Ecto neural progenitor cell (in vitro differentiated cells): ENCODE measurements around the gene TMEM121B.

ENCODE experiments used
- DNase-seq: peaks from one replicate; pipeline ENCODE4 v3.0.0-alpha.2; 2018; ENCODE audit warnings: low spot score

The TMEM121B gene

DNA sequence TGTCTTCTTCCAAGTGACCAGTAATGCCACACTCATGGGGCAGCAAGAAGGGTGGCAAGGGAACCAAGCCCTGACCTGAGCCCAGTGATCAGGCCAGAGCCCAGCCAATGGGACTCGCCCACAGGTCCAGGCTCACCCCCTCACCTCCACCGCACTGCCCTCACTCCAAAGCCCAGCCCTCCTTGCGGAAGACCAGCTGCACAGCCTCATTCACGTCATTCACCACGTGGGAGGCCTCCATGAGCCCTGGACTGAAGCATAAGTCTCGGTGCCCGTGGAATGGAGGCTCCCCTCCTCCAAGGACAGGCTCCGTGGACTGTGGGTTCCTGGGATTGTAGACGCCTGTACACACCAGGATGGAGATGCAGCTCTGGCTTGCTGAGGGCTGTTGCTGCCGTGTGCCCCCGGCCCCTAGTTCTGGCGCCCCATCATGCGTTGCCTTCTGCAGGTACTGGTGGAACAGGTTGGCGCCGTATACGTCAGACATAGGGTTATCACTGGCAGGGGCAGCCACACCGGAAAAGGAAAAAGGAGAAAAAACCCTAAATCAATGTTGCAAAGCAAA, 16.8 kb upstream of the TMEM121B start:
- DNase-seq: no peak

DNA sequence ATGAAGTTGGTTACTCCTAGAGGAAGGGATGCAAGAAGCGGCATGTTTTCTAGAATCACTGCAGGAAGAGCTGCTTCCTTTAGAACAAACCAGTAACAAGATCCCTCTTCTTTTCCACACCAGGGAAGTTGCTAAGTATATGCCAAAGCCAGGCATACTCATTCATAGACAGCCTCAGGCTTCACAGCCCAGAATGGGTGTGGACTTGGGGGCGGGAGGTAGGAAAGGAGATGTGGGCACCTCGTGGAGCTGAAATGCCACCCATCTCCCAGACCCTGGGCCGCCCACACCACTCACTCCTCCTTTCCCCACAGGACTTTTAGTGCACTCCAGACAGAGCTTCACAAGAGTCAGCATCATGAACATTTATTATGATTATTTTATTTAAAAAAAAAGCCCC, 16.0 kb upstream of the TMEM121B start:
- DNase-seq: no peak

DNA sequence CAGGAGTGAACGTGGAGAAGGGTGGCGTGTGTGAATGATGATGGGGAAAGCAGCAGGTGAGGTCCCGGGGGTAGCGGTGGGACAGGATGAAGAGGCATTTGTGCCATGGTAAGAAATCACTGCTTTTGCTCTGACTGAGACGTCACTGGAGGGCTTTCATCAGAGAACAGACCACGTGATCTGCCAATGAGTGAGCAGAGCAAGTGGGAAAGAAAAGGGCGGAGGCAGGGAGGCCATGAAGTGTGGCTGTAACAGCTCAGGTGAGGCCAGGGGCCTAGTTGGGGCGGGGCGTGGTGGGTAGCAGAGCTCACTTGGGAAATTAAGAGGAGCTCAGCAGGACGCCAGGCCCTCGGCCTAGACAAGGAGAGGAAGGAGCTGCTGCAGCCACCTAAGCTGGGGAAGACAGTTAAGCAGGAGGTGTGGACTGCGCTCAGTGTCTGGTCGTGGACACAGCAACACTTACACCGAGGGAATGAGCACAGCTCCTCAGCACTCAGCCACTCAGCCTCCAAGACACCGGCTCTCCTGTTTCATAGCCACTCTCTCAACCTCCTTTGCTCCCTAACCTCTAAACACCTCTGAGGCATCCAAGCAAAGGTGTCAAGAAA, 14.1 kb upstream of the TMEM121B start:
- no peak for DNase-seq

DNA sequence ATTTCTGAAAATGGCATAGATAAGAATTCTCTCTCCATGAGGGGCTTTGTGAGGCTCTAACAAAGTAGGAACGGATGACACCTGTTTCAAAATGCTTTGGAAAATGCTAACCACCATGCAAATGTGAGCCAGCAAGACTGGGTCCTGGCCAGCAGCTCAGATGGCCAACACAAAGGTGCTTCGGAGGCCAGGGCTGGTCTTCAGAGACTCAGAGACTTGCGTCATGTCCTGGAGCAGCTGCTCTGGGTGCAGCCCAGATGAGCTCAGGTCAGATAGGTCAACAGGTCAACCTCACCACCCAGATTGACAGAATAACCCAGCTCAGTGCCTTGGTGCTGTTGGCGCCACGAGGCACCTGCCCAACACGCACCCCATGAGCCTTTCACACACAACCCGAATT, 12.0 kb upstream of the TMEM121B start:
- no peak for DNase-seq

DNA sequence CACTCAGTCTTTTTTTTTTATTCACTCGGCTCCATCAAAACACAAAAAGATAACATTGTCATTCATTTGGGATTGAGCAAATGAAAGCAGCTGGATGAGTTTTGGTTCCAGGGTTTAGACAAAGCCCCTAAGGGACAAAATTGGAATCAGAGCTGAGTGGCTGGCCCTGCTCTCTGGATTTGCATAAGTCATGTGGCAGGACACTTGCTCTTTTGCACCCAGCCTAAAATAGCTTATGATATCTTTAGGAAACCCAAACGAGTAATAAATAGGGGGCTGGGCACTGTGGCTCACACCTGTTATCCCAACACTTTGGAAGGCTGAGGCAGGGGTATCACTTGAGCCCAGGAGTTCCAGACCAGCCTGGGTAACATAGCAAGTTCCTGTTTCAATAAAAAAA, 11.0 kb upstream of the TMEM121B start:
- no peak for DNase-seq

DNA sequence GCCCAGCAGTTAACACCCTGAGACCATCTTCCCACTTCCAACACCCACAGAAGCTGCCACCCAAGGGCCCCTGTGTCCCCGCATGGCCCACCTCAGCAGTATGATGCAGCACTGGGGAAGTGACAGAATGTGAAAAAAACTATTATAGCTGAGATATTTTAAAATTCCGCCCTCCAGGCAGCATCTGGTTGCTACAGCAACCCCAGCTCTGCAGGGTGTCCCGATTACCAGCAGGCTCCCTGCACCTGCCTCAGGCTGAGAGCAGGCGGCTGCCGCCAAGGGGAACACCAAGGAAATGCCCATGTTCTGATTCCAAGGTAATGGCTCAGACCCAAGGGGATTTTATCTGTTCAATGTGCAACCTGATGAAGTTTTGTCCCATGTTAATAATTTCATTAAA, 10.5 kb upstream of the TMEM121B start:
- no peak for DNase-seq

DNA sequence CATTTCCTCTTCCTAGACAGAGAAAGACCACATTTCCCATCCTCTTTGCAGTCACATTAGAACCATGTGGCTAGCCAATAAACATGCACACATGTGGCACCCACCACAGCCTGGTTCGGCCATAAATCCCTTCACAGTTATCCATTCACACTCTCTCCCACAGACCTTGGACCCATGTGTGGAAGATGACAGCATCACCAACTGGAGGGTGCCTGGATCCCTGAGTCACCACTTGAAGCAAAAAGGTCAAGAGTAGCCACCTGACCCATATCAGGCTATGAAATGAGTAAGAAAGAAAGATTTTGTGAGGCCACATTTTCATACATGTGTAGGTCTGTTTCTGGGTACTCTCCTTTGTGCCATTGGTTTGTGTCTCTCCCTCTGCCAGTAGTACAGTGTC, 9.0 kb upstream of the TMEM121B start:
- no peak for DNase-seq

DNA sequence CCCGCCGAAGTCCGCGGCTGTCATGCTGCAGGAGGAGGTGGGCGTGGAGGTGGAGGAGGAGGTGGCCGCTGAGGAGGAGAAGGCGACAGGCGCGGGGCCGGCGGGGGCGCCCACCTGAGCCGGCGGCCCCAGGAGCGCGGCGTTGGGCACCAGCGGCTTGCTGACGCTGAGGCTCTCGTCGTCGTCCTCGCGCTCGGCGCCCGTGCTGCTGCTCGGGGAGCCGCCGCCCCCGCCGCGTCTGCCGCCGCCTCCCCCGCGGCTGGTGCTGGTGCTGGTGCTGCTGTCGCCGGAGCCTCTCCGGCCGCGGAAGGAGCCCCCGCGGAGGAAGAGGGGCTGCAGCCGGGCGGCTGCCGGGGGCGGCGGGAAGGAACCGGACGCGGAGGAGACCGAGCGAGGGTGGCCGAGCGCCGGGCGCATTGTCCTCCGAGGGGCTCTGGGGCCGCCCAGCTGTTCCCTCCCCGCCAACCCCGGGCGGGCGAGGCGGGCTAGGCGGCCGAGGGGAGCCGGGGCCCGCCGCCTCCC, 388 bp downstream of the TMEM121B start:
- no peak for DNase-seq

DNA sequence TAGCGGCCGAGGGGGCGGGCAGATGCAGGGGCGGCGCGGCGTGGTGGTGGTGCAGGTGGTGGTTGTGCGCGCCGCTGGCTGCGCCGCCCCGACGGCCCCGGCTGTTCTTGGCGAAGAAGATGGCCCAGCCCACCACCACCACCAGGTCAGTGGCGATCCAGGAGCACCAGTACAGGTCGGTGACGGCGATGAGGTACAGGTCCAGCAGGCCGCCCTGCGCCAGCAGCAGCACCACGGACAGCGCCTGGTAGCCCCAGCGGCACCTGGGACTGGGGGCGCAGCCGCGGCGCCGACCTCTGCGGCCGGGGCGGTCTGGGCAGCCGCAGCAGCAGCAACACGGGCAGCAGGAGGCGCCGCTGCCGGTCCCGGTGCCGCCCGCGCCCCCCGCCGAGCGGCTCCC, 879 bp downstream of the TMEM121B start:
- DNase-seq: peak; percentile 90

DNA sequence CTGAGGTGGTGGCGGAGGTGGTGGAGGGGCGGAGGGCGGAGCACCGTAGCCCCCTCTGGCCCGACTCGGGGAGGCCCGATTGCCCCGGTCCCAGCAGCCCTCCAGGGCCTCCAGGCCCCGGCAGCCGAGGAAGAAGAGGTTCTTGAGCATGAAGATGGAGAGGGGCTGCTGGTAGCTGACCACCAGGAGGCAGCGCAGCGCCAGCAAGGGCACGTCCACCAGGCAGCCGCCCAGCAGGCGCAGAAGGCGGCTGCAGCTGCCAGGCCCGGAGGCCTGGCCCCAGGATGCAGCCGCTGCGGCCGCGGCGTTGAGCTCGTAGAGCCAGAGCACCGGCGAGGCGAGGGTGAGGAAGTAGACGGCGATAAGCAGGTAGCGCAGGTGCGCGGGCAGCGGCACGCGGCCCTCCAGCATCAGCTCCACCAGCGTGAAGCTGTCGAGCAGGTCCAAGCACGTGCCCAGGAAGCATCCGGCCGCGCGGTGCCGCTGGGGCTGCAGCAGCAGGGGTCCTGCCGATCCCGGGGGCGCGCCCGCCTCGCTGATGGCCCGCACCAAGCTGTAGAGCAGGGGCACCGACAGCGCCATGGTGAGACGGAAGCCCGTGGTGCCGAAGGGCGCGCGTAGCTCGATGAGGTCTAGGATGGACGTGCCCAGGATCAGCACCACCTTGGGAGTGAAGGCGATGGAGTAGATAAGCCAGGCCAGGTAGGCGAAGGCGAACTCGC, 1.5 kb downstream of the TMEM121B start:
- DNase-seq: peak; percentile 72

DNA sequence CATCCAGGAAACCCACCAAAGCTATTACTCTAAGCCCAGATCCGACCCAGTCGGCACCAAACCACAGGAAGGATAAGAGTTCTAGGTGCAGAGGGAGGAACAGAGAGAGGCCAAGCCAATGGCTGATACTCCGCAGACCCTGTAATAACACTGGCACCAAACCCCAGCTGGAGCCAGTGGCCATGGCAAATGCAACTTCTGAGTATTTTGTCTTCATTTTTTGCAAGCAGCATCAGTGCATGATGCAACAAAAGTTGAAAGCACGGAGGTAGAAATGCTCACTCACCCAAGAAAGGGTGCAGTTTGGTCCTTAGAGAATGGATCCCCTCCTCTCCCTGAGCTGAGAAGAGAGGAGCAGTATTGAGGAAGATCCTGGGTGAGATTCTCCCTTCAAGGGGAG, 2.8 kb downstream of the TMEM121B start:
- DNase-seq: no peak

DNA sequence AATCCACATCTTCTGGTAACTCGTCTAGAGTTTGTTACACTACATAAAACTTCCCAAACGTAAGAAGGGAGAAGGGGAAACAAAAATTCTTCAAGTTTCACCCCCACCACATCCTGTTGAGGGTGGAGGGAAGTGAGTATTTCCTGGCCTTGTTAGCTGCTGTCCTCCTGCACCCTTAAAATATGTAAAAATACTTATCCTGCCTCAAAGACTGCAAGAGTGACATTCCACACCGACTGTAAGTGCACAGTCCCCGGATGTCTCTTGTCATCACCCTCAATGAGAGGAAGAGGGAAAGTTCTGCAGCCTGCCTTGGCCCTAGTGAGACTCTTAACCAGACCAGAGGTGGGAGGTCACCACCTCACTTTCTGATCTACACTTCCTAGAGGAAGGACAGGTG, 3.3 kb downstream of the TMEM121B start:
- no peak for DNase-seq

DNA sequence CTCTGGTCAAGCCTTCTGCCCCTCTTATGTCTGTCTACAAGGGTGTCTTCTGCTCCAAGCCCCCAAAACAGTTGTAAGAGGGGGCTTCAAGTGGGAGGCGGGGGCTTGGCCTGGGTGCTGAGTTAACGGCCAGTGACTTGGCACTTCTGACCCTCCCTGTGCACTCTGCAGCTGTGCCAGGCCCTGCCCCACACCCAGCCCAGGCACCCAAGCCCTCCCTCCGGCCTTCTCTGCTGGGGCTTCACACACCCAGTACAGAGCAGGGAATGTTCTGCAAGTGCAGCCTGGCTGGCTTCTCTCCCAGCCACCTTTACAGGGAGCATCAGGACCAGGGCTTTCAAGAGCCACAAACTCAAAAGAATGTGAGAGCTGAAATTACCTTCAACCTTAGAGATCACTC, 3.8 kb downstream of the TMEM121B start:
- no peak for DNase-seq

DNA sequence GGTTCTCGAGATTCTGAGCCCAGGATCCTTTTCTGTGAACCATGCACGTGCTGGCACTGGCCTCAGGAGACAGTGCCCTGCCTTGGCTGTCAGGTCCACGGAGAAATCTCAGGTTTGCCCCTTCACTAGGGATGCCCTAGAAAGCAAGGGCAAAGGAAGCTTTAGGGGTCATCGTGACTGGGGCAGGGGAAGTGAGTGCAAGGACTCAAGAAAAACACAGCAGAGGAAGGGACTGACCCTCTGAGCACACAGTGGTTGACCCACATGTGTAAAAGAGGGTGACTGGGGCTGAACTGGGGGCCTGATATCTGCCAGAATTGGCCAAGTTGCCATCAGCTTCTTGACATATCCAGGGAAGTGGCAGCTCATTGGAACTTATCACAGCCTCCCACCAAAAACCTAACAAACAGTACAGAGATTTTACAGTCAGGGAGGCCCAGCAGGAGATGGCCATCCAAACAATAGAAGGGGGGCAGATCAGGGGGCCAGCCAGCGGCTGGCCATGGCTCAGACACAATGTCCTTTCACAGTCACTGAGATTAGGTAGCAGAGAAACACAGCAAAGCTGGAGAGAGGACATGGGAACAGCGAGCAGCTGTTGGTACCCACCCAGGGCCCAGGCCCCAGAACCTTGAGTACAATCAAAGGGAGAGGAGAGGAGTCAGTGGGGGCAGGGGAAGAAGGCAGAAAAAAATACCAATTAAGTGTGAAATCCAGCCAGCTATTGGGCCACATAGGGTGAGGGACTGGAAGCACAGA, 4.4 kb downstream of the TMEM121B start:
- DNase-seq: no peak

DNA sequence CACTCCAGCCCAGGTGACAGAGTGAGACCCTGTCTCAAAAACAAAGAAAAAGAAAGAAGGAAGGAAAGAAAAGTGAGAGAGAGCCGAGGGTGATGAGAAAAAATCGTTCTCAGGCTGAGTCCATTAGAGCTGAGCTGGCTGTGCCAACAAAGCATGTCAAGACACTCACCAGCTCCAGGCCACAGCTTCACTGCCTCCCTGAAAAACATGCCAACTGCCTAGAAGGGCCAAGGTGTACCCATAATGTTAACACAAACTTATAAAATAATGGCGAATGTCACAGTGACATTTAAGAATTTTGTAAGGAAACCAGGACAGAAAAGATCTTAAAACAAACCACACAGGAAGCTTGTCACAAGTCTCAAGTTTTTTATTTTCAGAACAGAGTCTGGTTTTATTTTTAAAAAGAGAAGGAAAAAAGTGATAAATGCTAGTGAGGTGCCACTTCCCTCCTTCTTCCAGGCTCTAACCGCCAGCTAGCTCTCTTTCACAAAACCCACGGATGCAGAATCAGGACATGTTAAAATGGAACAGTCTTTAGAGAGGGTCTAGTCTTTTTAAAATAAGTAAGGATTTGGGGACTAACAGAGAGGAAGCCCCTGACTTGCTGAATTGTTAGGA, 5.1 kb downstream of the TMEM121B start:
- no peak for DNase-seq

DNA sequence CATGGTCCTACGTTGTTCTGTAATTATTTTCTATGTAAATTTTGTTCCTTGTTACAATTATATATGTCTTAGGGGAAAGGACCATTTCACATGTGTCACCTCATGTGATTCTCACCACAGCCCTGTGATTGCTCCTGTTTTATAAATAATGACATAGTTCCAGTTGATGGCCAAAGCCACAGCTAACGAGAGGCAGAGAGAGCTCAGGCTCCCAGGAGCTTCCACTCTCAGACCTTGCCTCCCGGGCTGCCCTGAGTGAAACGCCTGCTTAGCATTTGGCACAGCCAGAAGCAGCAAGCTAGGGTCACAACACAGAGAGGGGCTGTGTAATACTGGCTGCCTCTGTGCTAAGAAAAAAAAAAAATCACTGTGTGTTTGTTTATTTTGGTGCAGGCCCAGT, 5.9 kb downstream of the TMEM121B start:
- no peak for DNase-seq

DNA sequence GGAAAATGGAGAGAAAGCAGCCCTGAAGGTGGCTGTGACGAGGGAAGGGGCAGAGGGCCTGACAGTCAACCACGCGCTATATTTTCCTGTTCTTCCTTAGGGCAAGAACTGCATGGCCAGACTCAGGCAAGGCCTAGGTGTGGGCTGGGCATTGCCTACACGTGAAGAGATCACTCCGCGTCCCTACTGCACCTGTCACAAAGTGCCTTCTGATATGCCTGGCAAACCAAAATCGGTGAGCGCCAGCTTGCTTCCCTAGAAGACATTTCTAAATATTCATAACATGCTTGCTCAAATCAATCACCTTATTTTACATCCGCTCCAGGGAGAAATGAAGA, 6.3 kb downstream of the TMEM121B start:
- no peak for DNase-seq

DNA sequence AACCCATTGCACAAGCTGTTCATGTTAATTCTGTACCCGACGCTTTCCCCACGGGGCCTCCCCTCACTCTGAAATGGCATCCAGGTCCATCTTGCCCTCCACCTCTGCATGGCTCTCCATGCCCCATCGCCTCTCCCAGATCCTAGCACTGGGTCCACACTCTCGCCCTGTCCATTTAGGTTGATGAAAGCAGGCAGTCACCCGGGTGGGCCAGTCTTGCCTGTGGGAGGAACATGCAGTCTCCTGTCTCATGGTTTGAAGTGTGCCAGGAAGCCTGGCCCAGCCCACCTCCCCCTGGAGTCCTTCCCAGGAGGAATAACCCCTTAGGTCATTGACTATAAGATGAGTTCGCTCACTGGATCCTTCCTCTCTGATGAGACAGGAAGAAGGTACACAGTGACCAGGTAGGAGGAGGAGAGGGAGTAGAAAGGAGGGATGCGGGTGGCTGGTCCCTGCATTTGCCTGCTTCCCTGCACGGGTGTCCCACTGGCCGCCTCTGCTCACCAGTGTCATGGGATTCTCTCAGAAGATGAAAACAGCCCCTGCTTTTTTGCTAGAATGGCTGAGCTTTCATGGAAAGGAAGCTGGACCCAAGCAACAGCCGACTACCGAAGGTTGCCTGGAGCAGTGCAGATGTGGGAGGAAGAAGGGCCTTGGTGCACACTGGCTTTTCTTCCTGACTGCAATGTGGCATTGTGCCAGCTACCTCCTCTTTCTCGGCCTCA, 6.8 kb downstream of the TMEM121B start:
- no peak for DNase-seq

DNA sequence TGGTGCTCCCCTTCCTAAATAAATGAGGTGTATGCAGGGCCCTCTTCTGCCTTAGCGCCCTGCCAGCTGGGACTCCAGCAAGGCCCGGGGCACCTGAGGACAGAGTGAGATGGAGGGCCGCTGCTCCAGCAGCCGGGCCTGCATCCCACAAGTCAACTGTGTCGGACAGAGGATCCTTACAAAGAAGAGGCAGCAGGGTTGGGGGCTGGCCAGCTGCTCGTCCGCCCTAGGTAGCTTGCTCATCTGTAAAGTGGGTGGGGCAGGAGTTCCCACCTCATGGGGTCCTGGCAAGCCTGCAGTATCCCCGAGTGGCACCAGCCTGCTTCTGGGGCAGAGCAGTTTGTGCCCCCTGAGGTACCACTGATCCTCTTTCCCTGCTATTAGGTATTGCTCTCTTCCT, 7.6 kb downstream of the TMEM121B start:
- no peak for DNase-seq

DNA sequence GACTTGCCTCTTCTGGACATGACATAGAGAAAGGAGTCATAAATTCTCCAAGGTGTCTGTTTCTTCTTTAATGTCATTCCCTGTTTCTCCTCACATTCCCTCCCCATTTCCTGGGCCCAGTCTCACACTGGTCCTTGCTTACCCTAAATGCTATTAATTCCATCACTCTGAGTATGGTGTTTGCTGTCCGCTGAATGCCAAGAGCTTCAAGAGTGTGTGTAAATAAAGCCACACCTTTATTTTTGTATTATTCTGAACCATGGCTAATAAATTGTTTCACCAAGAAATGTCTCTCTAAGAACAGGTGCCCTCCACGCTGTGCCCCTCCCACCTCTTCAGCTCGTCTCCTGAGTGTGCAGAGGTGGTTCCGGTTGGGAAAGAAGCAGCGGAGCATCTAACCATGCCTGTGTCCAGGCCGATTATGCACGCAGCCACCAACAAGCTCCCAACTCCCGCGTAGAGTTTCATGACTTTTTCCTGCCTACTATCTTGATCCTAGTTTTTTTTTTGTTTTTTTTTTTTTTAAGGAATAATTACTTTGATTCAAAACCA, 8.6 kb downstream of the TMEM121B start:
- DNase-seq: no peak

DNA sequence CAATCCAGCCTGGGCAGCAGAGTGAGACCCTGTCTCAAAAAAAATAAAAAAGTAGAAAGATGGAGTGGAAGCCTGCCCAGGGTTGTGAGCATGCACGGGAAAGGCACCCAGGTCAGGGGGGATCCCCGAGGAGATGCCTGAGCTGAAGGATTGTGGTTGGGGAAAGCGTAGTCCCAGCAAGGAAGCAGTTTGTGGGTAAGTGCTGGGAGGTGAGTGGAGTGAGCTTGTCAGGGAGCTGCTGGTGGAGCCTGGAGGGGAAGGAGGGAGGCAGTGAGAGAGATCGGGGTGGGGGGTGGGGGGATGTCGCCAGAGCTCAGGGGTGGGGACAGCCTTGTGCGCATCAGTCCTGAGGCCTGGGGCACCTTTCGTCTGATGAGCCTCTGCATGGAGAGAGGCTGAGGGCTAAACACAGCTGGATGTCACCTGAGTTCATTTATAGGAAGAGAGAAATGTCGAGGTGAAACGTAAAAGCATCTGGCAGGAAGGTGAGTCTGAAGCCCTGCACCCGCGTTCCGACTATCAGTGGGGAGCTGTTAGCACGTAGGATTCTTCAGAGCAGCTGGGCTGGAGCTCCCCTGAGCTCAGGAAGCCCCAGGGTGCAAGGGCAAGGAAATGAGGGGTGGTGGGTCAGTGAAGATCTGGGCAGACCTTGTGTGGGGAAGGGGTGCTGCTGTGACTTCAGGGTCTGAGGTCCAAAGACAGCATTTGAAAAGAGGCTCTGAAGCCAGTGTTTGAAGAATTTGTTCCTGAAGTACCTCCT, 10.2 kb downstream of the TMEM121B start:
- no peak for DNase-seq
